HepG2 (cell line): Measurements from ENCODE around the gene BBLN. TPM values are rescaled to one million over a fixed set of nuclear protein-coding genes. Genes with fewer than 3 reads are reported as not detected.

Experiments
- ATAC-seq: fragments of 200-7000 bp; cut with Tn5 transposase; 3 replicates; pipeline ENCODE4 v1.9.1; 2020; ENCODE audit warnings: mild to moderate bottlenecking, moderate library complexity
- BruUV-seq: library from RNA; stranded (reverse); fragments of 400-500 nt; replicated peaks from 2 replicates; lab custom pipeline; 2021; lab: Mats Ljungman, UMichigan
- CTCF ChIA-PET: fragments of 300-600 bp; formaldehyde crosslinking; extraction: SDS; loops from one replicate; lab custom pipeline; 2021; ENCODE audit warnings: low total read pairs, inconsistent platforms, low intra/inter-chr PET ratio; lab: Yijun Ruan, JAX
- POLR2A ChIA-PET: fragments of 350-600 bp; sonication (Branson Sonifier 250); formaldehyde crosslinking; loops from one replicate; lab custom pipeline; 2020; ENCODE audit warnings: antibody characterized with exemption, inconsistent platforms; lab: Yijun Ruan, JAX
- DNase-seq: peaks from one replicate; pipeline ENCODE4 v3.0.0-alpha.2; 2015; ENCODE audit warnings: low spot score
- FAIRE-seq: peaks from 3 replicates; lab custom pipeline; 2011; peaks lifted over from hg19 to GRCh38; lab: Jason Lieb, UNC
- H2AFZ ChIP-seq: one replicate; pipeline ENCODE4 v1.6.1; 2011; ENCODE audit warnings: low read length, inconsistent platforms
- H3K27ac ChIP-seq: fragments of 300-600 bp; 3 replicates; pipeline ENCODE4 v1.8.0; 2011; ENCODE audit warnings: mixed run types, mild to moderate bottlenecking, mixed read lengths, low read length, inconsistent platforms; ENCODE audit not compliant: insufficient read depth; ENCODE audit errors: extremely low read length
- H3K27me3 ChIP-seq, 2 experiments: fragments of 200-600 bp in 1 of 2; 2 replicates in 1 of 2; 3 replicates in 1 of 2; pipeline versions ENCODE4 v1.6.0 to v1.8.0; 2011; ENCODE audit warnings: low read length in 2 of 2, mild to moderate bottlenecking in 2 of 2, moderate library complexity in 2 of 2, inconsistent platforms in 1 of 2; ENCODE audit not compliant: insufficient read depth in 2 of 2, control insufficient read depth in 1 of 2
- H3K36me3 ChIP-seq, 2 experiments: fragments of 200-600 bp in 1 of 2; replicated peaks in 1 of 2; 2 replicates in 1 of 2; 3 replicates in 1 of 2; pipeline versions ENCODE4 v1.5.1 to v1.8.0; 2011; ENCODE audit warnings: low read length in 2 of 2, inconsistent platforms in 1 of 2; ENCODE audit not compliant: insufficient read depth in 2 of 2, control insufficient read depth in 1 of 2
- H3K4me1 ChIP-seq: 2 replicates; pipeline ENCODE4 v1.5.1; 2012; ENCODE audit warnings: low read length, inconsistent platforms; ENCODE audit not compliant: insufficient read depth
- H3K4me2 ChIP-seq: 2 replicates; pipeline ENCODE4 v1.6.0; 2011; ENCODE audit warnings: low read depth, low read length, inconsistent platforms
- H3K4me3 ChIP-seq, 3 experiments: fragments of 200-600 bp in 1 of 3; sonication (generic), shearing (Covaris generic) in 1 of 3; replicated peaks in 1 of 3; 2 replicates each; pipeline ENCODE4 v1.5.1; 2011 to 2016; ENCODE audit warnings: low read length in 3 of 3, inconsistent platforms in 2 of 3, low read depth in 2 of 3, mild to moderate bottlenecking in 2 of 3, control low read depth in 1 of 3, mixed read lengths in 1 of 3; ENCODE audit not compliant: insufficient read depth in 1 of 3
- H3K79me2 ChIP-seq: one replicate; pipeline ENCODE4 v1.6.1; 2011; ENCODE audit warnings: low read length, inconsistent platforms; ENCODE audit not compliant: insufficient read depth
- H3K9ac ChIP-seq: 2 replicates; pipeline ENCODE4 v1.6.0; 2011; ENCODE audit warnings: mild to moderate bottlenecking, low read depth, low read length, inconsistent platforms; ENCODE audit not compliant: insufficient read depth
- H3K9me3 ChIP-seq: 2 replicates; pipeline ENCODE4 v1.5.1; 2012; ENCODE audit warnings: mild to moderate bottlenecking, low read length
- H4K20me1 ChIP-seq: 2 replicates; pipeline ENCODE4 v1.6.0; 2011; ENCODE audit warnings: inconsistent platforms, mild to moderate bottlenecking, low read length, moderate library complexity; ENCODE audit not compliant: insufficient read depth
- KLF9 ChIP-seq: IDR thresholded peaks from 2 replicates; pipeline ENCODE4 v1.6.1; 2016; ENCODE audit warnings: low read depth
- KMT2A ChIP-seq: sonication (generic); formaldehyde crosslinking; IDR thresholded peaks from 2 replicates; pipeline ENCODE4 v1.4.0; 2020; ENCODE audit warnings: missing genetic modification reagents
- MAF1 ChIP-seq: sonication (generic); formaldehyde crosslinking; IDR thresholded peaks from 2 replicates; pipeline ENCODE4 v1.5.0; 2020; ENCODE audit warnings: missing genetic modification reagents, borderline replicate concordance
- NR2F2 ChIP-seq: IDR thresholded peaks from 2 replicates; pipeline ENCODE4 v1.6.1; 2012; ENCODE audit warnings: low read depth, inconsistent platforms, borderline replicate concordance
- RBFOX2 ChIP-seq: fragments of 200-400 bp; formaldehyde crosslinking; IDR thresholded peaks from 2 replicates; pipeline ENCODE4 v1.6.1; 2017; ENCODE audit warnings: low read depth, mild to moderate bottlenecking, low read length
- SSRP1 ChIP-seq: IDR thresholded peaks from 2 replicates; pipeline ENCODE4 v1.6.1; 2016; ENCODE audit warnings: control low read depth
- ZNF121 ChIP-seq: sonication (generic); formaldehyde crosslinking; IDR thresholded peaks from 2 replicates; pipeline ENCODE4 v1.5.0; 2020; ENCODE audit warnings: mild to moderate bottlenecking, missing genetic modification reagents
- ZNF232 ChIP-seq: sonication (generic); formaldehyde crosslinking; IDR thresholded peaks from 2 replicates; pipeline ENCODE4 v1.4.0; 2020; ENCODE audit warnings: missing genetic modification reagents, borderline replicate concordance
- ZNF589 ChIP-seq: sonication (generic); formaldehyde crosslinking; conservative IDR thresholded peaks from 2 replicates; pipeline ENCODE4 v1.8.0; 2022; ENCODE audit warnings: mild to moderate bottlenecking, moderate library complexity, missing genetic modification reagents
- ZNF776 ChIP-seq: sonication (generic); formaldehyde crosslinking; IDR thresholded peaks from 2 replicates; pipeline ENCODE4 v1.4.0; 2020; ENCODE audit warnings: mild to moderate bottlenecking, missing genetic modification reagents
- ZNF816 ChIP-seq: sonication (generic); formaldehyde crosslinking; IDR thresholded peaks from 2 replicates; pipeline ENCODE4 v1.8.0; 2022; ENCODE audit warnings: missing genetic modification reagents, mild to moderate bottlenecking, borderline replicate concordance
- WGBS: methylation state at CpG from one replicate; pipeline ENCODE4 v1.1.6; 2017; ENCODE audit warnings: low lambda C conversion rate; 5-methylcytosine and 5-hydroxymethylcytosine counted together
- in situ Hi-C: cut with HindIII; loops from 2 replicates; pipeline ENCODE4 v1.10.0; 2017; ENCODE audit warnings: low pct_unique_long_range_greater_than_20kb; ENCODE audit not compliant: extremely low pct_ligation_motif_present
- intact Hi-C: fragments of 100-400 bp; cut with micrococcal nuclease; formaldehyde crosslinking; loops from one replicate; pipeline ENCODE4 v1.10.0; 2022; ENCODE audit not compliant: unreplicated experiment
- polyA plus RNA-seq, 8 experiments: library from polyadenylated mRNA; depleted of rRNA in 3 of 8; stranded (reverse) in 7 of 8; unstranded in 1 of 8; fragments of >200 nt; fragmentation: Illumina TruSeq in 4 of 8; extraction: Trizol in 4 of 8; gene quantifications; 2 replicates each; pipeline versions ENCODE4 v1.2.1 to v1.2.3, GENCODE V29; 2011 to 2016; ENCODE audit warnings: low read depth in 4 of 8, missing spikeins in 1 of 8, mixed read lengths in 1 of 8; ENCODE audit not compliant: insufficient read depth in 1 of 8
- total RNA-seq, 5 experiments: library from RNA; depleted of rRNA; stranded (reverse); fragments of >200 nt; fragmentation: Illumina TruSeq; extraction: Trizol; gene quantifications; 2 replicates each; pipeline ENCODE4 v1.2.3, GENCODE V29; 2016; ENCODE audit warnings: low read depth in 1 of 5
- TF ChIP-seq, protein P1 (sequence below): sonication (generic); formaldehyde crosslinking; IDR thresholded peaks from 2 replicates; pipeline ENCODE4 v1.5.1; 2020; ENCODE audit warnings: mild to moderate bottlenecking, missing genetic modification reagents, borderline replicate concordance
- TF ChIP-seq, protein P2 (sequence below): sonication (generic); formaldehyde crosslinking; IDR thresholded peaks from 2 replicates; pipeline ENCODE4 v1.8.0; 2022; ENCODE audit warnings: mild to moderate bottlenecking, missing genetic modification reagents, moderate library complexity

Gene BBLN
- total and polyA plus RNA-seq, 2 of the 13 experiments (the other 11 are each of a cell fraction or from before 2014, with no cell fraction given), result 27.6 to 33.1 TPM

DNA sequence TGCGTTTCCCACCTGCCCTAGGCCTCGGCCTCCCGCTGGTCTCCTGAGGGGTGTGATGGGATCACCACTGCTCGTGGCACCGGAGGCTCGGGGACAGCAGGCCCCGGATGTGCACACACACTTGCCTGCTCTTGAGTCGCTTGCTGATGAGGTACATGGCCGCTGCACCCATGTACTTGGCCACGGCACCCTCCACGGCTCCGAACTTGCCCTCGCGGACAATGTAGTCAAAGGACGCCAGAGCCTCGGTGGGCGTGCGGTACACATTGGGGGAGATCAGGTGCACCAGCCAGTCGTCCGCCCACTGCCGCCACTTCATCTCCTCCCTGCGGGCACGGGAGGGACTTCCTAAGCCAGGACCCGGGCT is 37.3 kb upstream of the BBLN start:
- no peak overlapping the region for H3K4me2 ChIP-seq
- ATAC-seq (no peak), DNase-seq (no peak), FAIRE-seq (no peak)
- intact Hi-C loops (no loop called here), in situ Hi-C loops (no loop called here)
- H3K9ac ChIP-seq, result no peak overlapping the region
- H3K27ac ChIP-seq, result no peak overlapping the region
- H3K27me3 ChIP-seq, result no peaks in the 10 kb centered on the region
- POLR2A ChIA-PET, result no interaction called here
- H3K4me3 ChIP-seq, result no peak overlapping the region
- H3K36me3 ChIP-seq, result peaks cover 5 to 38% of the 10 kb centered on the region in 2 experiments; a peak in 3 of 5 replicates
- no peaks in the 10 kb centered on the region for H3K9me3 ChIP-seq
- TF ChIP-seq MAF1 (CRISPR knock-in tag), result no peak
- TF ChIP-seq RBFOX2, result 0 out of 2 replicates have a peak, but pooled peaks have one; percentile 53
- no TSS peak for BruUV-seq
- 98% methylated on average over 21 of the region's 24 CpGs for WGBS
- peaks cover 4% of the 10 kb centered on the region; the same call in 1 of the 2 replicates for H4K20me1 ChIP-seq
- peaks cover 23% of the 10 kb centered on the region for H3K79me2 ChIP-seq
- CTCF ChIA-PET, result no interaction called here
- H3K4me1 ChIP-seq, result peaks cover 28% of the 10 kb centered on the region
- no peak overlapping the region for H2AFZ ChIP-seq

DNA sequence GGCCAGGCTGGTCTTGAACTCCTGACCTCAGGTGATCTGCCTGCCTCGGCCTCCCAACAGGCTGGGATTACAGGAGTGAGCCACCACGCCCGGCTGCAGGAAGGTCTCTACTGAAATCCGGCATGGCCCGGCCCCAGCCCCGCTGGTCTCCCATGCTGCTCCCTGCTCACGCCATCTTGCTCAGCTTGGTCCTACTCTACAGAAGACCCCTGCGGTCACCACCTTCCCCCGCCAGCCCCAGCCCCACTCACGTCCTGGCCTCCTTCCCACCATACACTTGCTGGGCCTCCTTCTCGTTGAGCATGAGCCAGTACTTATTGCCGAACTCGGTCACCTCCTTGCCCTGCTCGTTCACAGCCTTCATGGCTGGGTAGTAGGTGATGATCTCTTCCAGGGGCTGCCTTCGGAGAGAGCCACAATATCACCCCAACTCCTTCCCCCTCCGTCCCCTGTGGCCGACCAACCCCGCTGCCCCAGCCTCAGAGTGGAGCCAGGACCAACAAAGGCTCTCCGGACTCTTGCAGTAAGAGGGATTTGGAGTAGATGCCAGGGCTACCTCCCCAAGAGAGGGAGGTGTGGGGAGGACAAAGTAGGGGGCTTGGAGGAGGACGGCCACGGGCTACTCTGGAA is 36.5 kb upstream of the BBLN start:
- Histone ChIP-seq H3K27ac (no peak overlapping the region), H4K20me1 (peaks cover 4% of the 10 kb centered on the region; the same call in 1 of the 2 replicates), H3K79me2 (peaks cover 23% of the 10 kb centered on the region), H3K9ac (no peak overlapping the region), H3K9me3 (no peaks in the 10 kb centered on the region), H3K27me3 (no peaks in the 10 kb centered on the region), H2AFZ (no peak overlapping the region), H3K4me2 (no peak overlapping the region), H3K4me1 (peaks cover 22% of the 10 kb centered on the region), H3K4me3 (no peak overlapping the region), H3K36me3 (peaks cover 5 to 38% of the 10 kb centered on the region in 2 experiments; a peak in 3 of 5 replicates)
- in situ Hi-C loops (no loop called here), intact Hi-C loops (no loop called here)
- ATAC-seq (no peak), FAIRE-seq (no peak), DNase-seq (no peak)
- CTCF ChIA-PET, result no interaction called here
- 98% methylated on average over 21 of the region's 21 CpGs for WGBS
- POLR2A ChIA-PET, result no interaction called here
- no TSS peak for BruUV-seq
- TF ChIP-seq KLF9 (CRISPR knock-in tag), result no peak
- no peak for TF ChIP-seq ZNF589
- no peak for TF ChIP-seq ZNF816 (CRISPR knock-in tag)
- no peak for TF ChIP-seq ZNF232
- TF ChIP-seq ZNF776 (CRISPR knock-in tag), result no peak
- TF ChIP-seq, protein P1, sequence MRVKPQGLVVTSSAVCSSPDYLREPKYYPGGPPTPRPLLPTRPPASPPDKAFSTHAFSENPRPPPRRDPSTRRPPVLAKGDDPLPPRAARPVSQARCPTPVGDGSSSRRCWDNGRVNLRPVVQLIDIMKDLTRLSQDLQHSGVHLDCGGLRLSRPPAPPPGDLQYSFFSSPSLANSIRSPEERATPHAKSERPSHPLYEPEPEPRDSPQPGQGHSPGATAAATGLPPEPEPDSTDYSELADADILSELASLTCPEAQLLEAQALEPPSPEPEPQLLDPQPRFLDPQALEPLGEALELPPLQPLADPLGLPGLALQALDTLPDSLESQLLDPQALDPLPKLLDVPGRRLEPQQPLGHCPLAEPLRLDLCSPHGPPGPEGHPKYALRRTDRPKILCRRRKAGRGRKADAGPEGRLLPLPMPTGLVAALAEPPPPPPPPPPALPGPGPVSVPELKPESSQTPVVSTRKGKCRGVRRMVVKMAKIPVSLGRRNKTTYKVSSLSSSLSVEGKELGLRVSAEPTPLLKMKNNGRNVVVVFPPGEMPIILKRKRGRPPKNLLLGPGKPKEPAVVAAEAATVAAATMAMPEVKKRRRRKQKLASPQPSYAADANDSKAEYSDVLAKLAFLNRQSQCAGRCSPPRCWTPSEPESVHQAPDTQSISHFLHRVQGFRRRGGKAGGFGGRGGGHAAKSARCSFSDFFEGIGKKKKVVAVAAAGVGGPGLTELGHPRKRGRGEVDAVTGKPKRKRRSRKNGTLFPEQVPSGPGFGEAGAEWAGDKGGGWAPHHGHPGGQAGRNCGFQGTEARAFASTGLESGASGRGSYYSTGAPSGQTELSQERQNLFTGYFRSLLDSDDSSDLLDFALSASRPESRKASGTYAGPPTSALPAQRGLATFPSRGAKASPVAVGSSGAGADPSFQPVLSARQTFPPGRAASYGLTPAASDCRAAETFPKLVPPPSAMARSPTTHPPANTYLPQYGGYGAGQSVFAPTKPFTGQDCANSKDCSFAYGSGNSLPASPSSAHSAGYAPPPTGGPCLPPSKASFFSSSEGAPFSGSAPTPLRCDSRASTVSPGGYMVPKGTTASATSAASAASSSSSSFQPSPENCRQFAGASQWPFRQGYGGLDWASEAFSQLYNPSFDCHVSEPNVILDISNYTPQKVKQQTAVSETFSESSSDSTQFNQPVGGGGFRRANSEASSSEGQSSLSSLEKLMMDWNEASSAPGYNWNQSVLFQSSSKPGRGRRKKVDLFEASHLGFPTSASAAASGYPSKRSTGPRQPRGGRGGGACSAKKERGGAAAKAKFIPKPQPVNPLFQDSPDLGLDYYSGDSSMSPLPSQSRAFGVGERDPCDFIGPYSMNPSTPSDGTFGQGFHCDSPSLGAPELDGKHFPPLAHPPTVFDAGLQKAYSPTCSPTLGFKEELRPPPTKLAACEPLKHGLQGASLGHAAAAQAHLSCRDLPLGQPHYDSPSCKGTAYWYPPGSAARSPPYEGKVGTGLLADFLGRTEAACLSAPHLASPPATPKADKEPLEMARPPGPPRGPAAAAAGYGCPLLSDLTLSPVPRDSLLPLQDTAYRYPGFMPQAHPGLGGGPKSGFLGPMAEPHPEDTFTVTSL (CRISPR knock-in tag), result no peak
- no peak for TF ChIP-seq NR2F2
- no peak for TF ChIP-seq KMT2A
- TF ChIP-seq, protein P2, sequence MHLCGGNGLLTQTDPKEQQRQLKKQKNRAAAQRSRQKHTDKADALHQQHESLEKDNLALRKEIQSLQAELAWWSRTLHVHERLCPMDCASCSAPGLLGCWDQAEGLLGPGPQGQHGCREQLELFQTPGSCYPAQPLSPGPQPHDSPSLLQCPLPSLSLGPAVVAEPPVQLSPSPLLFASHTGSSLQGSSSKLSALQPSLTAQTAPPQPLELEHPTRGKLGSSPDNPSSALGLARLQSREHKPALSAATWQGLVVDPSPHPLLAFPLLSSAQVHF, result no peak
- TF ChIP-seq SSRP1 (CRISPR knock-in tag), result no peak
- no peak for TF ChIP-seq ZNF121
